Measurements from ENCODE around the gene MCTP1.

DNA sequence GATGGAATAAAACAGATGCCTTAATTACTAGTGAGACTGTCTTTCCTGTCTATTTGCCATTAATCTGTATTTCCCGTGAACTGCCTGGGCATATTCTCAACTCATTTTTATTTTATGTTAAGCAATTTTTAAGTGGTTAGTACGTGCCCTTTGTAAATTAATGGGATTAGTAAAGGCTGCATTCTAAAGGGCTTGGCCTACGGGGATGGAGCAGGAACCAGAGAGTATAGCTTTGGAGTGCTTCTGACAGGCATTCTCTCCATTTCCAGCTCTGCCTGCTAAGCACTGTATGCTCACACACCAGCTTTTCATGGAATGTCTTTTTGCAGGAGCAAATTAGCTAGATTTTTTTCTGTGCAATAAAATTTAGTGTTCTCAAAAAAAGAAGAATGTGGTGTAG, 241.2 kb downstream of the MCTP1 start:
- TF ChIP-seq, protein P1, sequence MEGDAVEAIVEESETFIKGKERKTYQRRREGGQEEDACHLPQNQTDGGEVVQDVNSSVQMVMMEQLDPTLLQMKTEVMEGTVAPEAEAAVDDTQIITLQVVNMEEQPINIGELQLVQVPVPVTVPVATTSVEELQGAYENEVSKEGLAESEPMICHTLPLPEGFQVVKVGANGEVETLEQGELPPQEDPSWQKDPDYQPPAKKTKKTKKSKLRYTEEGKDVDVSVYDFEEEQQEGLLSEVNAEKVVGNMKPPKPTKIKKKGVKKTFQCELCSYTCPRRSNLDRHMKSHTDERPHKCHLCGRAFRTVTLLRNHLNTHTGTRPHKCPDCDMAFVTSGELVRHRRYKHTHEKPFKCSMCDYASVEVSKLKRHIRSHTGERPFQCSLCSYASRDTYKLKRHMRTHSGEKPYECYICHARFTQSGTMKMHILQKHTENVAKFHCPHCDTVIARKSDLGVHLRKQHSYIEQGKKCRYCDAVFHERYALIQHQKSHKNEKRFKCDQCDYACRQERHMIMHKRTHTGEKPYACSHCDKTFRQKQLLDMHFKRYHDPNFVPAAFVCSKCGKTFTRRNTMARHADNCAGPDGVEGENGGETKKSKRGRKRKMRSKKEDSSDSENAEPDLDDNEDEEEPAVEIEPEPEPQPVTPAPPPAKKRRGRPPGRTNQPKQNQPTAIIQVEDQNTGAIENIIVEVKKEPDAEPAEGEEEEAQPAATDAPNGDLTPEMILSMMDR (conservative IDR thresholded peaks at IDR 0.05): no peak
- no peak for TF ChIP-seq ZFX (IDR thresholded peaks at IDR 0.05)
